Thoracic aorta (tissue), 2 donors: ENCODE results near the gene REEP3. TPM values are rescaled to one million over a fixed set of nuclear protein-coding genes. Genes with fewer than 3 reads are reported as not detected.

Experiments
- ATAC-seq: fragments of 150-250 bp; one replicate; pipeline ENCODE4 v1.8.0; 2017; ENCODE audit warnings: low read depth; ENCODE audit not compliant: insufficient number of reproducible peaks, low FRiP score
- DNase-seq: peaks from one replicate; pipeline ENCODE4 v3.0.0-alpha.2; 2020; ENCODE audit warnings: low spot score
- H3K27ac ChIP-seq, 2 donors: fragments of 200-600 bp; sonication (generic); 1 replicate in 1 of 2; 2 replicates in 1 of 2; pipeline ENCODE4 v1.5.1; 2016; ENCODE audit warnings: mild to moderate bottlenecking in 2 of 2, moderate library complexity in 2 of 2
- H3K27me3 ChIP-seq: fragments of 200-600 bp; sonication (generic); replicated peaks from 2 replicates; pipeline ENCODE4 v1.6.0; 2016; ENCODE audit warnings: mild to moderate bottlenecking; ENCODE audit not compliant: insufficient read depth
- H3K36me3 ChIP-seq: fragments of 200-600 bp; sonication (generic); one replicate; pipeline ENCODE4 v1.5.1; 2016
- H3K4me1 ChIP-seq, 2 donors: fragments of 200-600 bp; sonication (generic); 1 replicate in 1 of 2; 2 replicates in 1 of 2; pipeline versions ENCODE4 v1.5.1 to v1.6.0; 2016; ENCODE audit warnings: low read depth in 2 of 2, mild to moderate bottlenecking in 1 of 2; ENCODE audit not compliant: control insufficient read depth in 1 of 2
- H3K4me3 ChIP-seq: fragments of 200-600 bp; sonication (generic); 2 replicates; pipeline ENCODE4 v1.5.1; 2016; ENCODE audit warnings: mild to moderate bottlenecking
- H3K9me3 ChIP-seq: fragments of 200-600 bp; sonication (generic); 2 replicates; pipeline ENCODE4 v1.5.1; 2016
- CTCF ChIP-seq: fragments of 200-600 bp; sonication (generic); IDR thresholded peaks from one replicate; pipeline ENCODE4 v1.5.1; 2019; ENCODE audit warnings: antibody characterized with exemption
- total RNA-seq, 2 donors: library from RNA; depleted of rRNA; stranded (reverse); fragments of >200 nt; gene quantifications; one replicate each; pipeline versions ENCODE4 v1.1.0 to v1.2.3, GENCODE V29; 2016

REEP3 gene
- total RNA-seq, 2 donors from 2014 or later, result 75.0 to 91.6 TPM

GRCh38 chr10:63506554-63506953, 14.6 kb upstream of the REEP3 start:
- ATAC-seq (no peak), DNase-seq (no peak)
- H3K4me1 ChIP-seq, result peaks cover 23 to 47% of the 10 kb centered on the region in 2 donors
- no peak for TF ChIP-seq CTCF
- H3K9me3 ChIP-seq, result no peaks in the 10 kb centered on the region
- H3K4me3 ChIP-seq, result no peak overlapping the region
- peak overlapping the region; percentile 16 to 40 for H3K27ac ChIP-seq
- H3K27me3 ChIP-seq, result no peaks in the 10 kb centered on the region
- H3K36me3 ChIP-seq, result no peaks in the 10 kb centered on the region

GRCh38 chr10:63515002-63515763, 6.0 kb upstream of the REEP3 start:
- Histone ChIP-seq H3K9me3 (no peaks in the 10 kb centered on the region), H3K27me3 (no peaks in the 10 kb centered on the region), H3K4me1 (peaks cover 43 to 60% of the 10 kb centered on the region in 2 donors), H3K4me3 (peak overlapping the region; percentile 54), H3K27ac (peak overlapping the region; percentile 76 to 79), H3K36me3 (no peaks in the 10 kb centered on the region)
- TF ChIP-seq CTCF, result no peak
- DNase-seq (no peak), ATAC-seq (no peak)

GRCh38 chr10:63516207-63516606, 5.0 kb upstream of the REEP3 start:
- no peaks in the 10 kb centered on the region for H3K27me3 ChIP-seq
- DNase-seq (no peak), ATAC-seq (no peak)
- H3K36me3 ChIP-seq, result no peaks in the 10 kb centered on the region
- peaks cover 43 to 67% of the 10 kb centered on the region in 2 donors for H3K4me1 ChIP-seq
- no peak for TF ChIP-seq CTCF
- no peaks in the 10 kb centered on the region for H3K9me3 ChIP-seq
- peak overlapping the region; percentile 54 for H3K4me3 ChIP-seq
- peak overlapping the region; percentile 76 to 79 for H3K27ac ChIP-seq

- no peak for TF ChIP-seq CTCF
- Histone ChIP-seq H3K4me1 (peaks cover 36 to 69% of the 10 kb centered on the region in 2 donors), H3K9me3 (no peaks in the 10 kb centered on the region), H3K27me3 (no peaks in the 10 kb centered on the region), H3K4me3 (no peak overlapping the region), H3K36me3 (no peaks in the 10 kb centered on the region), H3K27ac (no peak overlapping the region)
- ATAC-seq (no peak), DNase-seq (no peak)
Observed at GRCh38 chr10:63518690-63519288, 2.4 kb upstream of the REEP3 start.

- TF ChIP-seq CTCF, result no peak
- Histone ChIP-seq H3K9me3 (no peaks in the 10 kb centered on the region), H3K4me1 (peaks cover 20 to 70% of the 10 kb centered on the region in 2 donors), H3K4me3 (peak overlapping the region; percentile 83), H3K27me3 (no peaks in the 10 kb centered on the region), H3K27ac (peak overlapping the region; percentile 96 to 97), H3K36me3 (no peaks in the 10 kb centered on the region)
- ATAC-seq (peak; percentile 81), DNase-seq (no peak)
Observed at GRCh38 chr10:63521416-63522276, 445 bp downstream of the REEP3 start.
